Activated T-helper 9 cell treated with anti-CD3 and anti-CD28 coated beads, Interleukin-2, amount 50 U/mL, for 16 hours (primary cell): ENCODE measurements around the gene ZBED4.

Experiments used
- DNase-seq: peaks from one replicate; pipeline ENCODE4 v3.0.0-alpha.2; 2020; ENCODE audit warnings: low read depth

Gene ZBED4

DNA sequence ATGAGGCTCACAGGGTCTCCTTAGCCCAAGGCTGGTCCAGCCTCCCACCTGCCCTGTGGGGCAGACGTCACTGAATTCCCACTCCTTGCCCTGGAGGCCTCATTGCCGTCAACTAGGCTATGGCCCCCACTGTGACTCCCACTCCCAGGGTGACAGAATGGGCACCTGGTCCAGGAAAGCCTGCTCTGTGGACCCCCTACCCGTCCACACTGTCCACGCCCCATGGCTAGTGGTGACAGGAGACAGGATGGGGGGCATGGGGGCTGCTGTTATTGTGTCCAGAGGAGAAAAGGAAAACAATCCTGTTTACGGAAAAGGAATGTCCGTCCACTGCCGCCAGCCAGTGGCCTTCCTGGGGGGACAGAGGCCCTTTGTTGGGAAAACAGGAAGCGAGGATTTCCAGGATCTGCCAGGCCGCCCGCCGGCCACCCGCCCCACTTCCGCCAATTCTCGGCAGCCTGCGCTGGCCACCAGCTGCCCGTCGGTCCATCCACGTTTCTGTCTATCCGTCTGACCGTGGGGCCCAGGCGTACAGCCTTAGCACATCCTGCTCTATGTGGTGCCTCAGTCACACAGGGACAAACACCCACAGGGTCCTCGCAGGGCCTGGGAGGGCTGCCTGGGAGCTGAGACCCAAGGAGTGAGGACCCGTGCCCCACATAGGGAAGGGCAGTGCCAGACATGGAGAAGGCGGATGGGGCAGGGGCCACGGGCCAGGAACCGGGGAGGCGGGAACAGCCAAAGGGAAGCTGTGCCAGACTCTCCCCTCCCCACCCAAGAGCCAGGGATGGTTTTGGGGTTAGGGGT, 84.3 kb downstream of the ZBED4 start:
- DNase-seq: no peak

DNA sequence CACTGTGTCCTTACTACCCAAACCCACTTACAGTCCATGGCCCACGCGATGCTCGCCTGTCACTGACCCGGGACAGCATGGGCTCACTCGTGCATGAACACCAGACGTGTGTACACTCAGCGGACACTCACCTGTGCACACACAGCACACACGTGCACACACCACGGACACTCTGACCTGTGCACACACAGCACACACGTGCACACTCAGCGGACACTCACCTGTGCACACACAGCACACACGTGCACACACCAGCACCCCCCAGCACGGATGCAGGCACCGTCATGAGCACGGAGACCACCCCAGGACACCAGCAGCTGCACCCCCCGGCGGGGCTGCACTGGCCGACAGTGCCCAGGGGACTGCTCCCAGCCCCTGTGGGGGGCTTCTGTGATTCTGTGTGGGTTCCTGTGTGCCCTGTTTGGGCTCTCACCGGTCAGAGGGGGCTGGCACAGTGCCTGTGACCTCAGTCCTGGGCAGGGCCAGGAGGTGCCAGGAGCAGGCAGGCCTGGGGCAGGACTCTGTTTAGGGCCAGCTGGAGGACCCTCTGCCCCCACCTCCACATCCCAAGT, 85.0 kb downstream of the ZBED4 start:
- DNase-seq: no peak
